Colonic mucosa (tissue), 4 donors: ENCODE data around the gene ELMOD3. TPM values are rescaled to one million over a fixed set of nuclear protein-coding genes. Genes with fewer than 3 reads are reported as not detected.

ENCODE experiments used
- DNase-seq: peaks from one replicate; pipeline ENCODE4 v3.0.0-alpha.2; 2020
- H3K27ac ChIP-seq: fragments of 200-600 bp; one replicate; pipeline ENCODE4 v1.8.0; 2021
- H3K27me3 ChIP-seq: fragments of 200-600 bp; one replicate; pipeline ENCODE4 v1.8.0; 2021
- H3K36me3 ChIP-seq: fragments of 200-600 bp; one replicate; pipeline ENCODE4 v1.8.0; 2021
- H3K4me1 ChIP-seq: fragments of 200-600 bp; one replicate; pipeline ENCODE4 v1.8.0; 2021; ENCODE audit warnings: mild to moderate bottlenecking
- H3K4me3 ChIP-seq: fragments of 200-600 bp; one replicate; pipeline ENCODE4 v1.8.0; 2021
- H3K9ac ChIP-seq, 2 donors: one replicate each; pipeline ENCODE4 v1.7.0; 2013; ENCODE audit warnings: control low read depth in 2 of 2, low read depth in 2 of 2, low read length in 2 of 2
- H3K9me3 ChIP-seq: fragments of 200-600 bp; one replicate; pipeline ENCODE4 v1.8.0; 2021
- CTCF ChIP-seq: fragments of 200-600 bp; IDR thresholded peaks from one replicate; pipeline ENCODE4 v1.8.0; 2022; ENCODE audit warnings: antibody characterized with exemption, mild to moderate bottlenecking
- intact Hi-C: fragments of 100-400 bp; cut with DNase I; formaldehyde crosslinking; loops from one replicate; pipeline ENCODE4 v1.14.1; 2022
- total RNA-seq, 2 donors: library from RNA; stranded (reverse); fragmentation: NEBNext Ultra II Directional in 1 of 2; extraction: Animal tissue kit (Norgen Biotek cat#: 25700) in 1 of 2; gene quantifications; one replicate each; pipeline ENCODE4 v1.2.1, GENCODE V29; 2021
- donor health status: healthy.
- donor health status: DM: no; HTN: no; CAD: no.
- donor health status: DM: no; HTN: no; CAD: no.

Gene ELMOD3
- total RNA-seq, 2 donors from 2014 or later = 13.4 to 19.4 TPM

DNA sequence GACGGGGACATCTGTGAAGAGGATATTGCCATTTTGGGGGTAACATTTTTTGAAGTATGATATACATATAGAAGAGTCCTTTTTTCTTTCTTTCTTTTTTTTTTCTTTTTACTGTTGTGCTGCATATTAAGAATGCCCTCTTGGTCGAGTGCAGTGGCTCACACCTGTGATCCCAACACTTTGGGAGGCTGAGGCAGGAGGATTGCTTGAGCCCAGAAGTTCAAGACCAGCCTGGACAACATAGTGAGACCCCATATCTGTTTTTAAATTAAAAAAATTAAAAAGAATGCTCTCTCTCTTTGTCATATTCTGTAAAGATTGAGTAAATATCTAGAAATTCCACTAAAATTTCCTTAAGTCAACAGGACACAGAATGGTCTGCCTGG lies 67.5 kb downstream of the ELMOD3 start:
- Histone ChIP-seq H3K27ac (peak overlapping the region; percentile 82), H3K36me3 (no peaks in the 10 kb centered on the region), H3K9me3 (no peaks in the 10 kb centered on the region), H3K27me3 (no peaks in the 10 kb centered on the region), H3K4me1 (peaks cover 22% of the 10 kb centered on the region), H3K4me3 (no peak overlapping the region), H3K9ac (peak overlapping the region in 1 of 2 donors; percentile 77)
- TF ChIP-seq CTCF = no peak
- intact Hi-C loops = no loop called here
- DNase-seq = no peak

DNA sequence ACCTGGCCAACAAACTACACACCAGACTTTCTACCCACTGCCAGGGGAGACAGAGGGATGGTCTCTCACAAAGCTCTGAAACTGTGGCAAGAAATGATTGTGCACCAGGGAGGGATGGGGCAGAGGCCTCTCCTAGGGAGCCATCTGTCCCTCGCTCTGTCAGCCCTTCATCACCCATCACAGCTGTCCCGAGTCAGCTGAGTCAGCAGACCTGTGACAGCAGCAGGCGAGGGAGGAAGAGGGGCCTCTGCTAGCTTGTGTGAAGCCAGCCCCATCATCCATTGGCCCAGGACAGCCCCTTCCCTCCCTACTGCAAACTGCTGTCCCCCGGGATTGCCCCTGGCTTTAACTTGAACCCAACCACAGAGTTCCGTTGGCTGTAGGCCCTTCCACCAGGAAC lies 69.0 kb downstream of the ELMOD3 start:
- Histone ChIP-seq H3K4me1 (peaks cover 18% of the 10 kb centered on the region), H3K27me3 (no peaks in the 10 kb centered on the region), H3K4me3 (no peak overlapping the region), H3K9me3 (no peaks in the 10 kb centered on the region), H3K9ac (no peak overlapping the region), H3K36me3 (no peaks in the 10 kb centered on the region), H3K27ac (no peak overlapping the region)
- intact Hi-C loops = no loop called here
- no peak for DNase-seq
- no peak for TF ChIP-seq CTCF

DNA sequence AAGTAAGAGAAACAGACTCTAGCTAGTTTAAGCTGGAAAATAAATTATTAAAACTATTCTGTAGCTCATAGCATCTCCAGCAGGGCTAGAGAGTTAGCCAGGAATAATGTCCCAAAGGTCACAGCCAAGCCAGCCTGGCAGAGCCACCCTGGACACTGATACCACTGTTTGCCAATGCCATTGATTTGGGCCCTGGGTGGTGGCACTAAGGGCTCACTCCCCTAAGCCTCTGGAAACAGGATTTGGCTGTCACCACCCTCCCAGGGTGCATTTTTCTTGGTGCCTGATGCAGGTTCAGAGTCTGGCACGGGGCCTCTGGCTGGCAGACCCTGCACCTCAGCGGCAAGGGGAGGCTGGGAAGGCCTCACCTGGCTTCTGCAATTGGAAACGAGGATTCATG lies 71.0 kb downstream of the ELMOD3 start:
- Histone ChIP-seq H3K4me3 (no peak overlapping the region), H3K9me3 (no peaks in the 10 kb centered on the region), H3K9ac (no peak overlapping the region), H3K4me1 (peaks cover 3% of the 10 kb centered on the region), H3K27ac (no peak overlapping the region), H3K27me3 (no peaks in the 10 kb centered on the region), H3K36me3 (no peaks in the 10 kb centered on the region)
- intact Hi-C loops = no loop called here
- TF ChIP-seq CTCF = no peak
- DNase-seq = no peak

DNA sequence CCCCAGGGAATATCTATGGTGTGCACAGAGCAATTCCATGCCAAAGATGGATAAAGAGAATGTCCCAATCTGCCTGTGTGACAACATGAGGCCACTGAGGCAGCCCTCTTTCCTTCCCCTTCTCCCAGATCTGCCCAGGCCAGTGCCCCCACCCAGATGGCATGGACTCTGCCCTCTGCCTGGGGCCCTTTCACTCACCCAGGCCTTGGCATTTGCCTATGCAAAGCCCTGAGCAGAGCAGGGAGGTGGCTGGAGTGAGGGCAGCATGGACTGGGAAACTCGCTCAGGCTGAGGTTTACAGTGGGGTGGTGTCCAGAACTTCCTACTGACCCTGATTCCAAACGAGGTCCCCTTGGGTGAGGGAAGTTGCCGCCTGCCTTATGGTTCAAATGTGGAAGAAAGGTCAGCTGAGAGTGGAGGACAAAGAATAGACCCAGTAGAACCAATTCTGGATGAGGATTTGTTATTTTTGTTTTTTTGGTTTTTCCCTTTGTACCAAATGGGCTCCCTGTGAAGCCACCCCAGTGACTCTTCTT lies 72.8 kb downstream of the ELMOD3 start:
- Histone ChIP-seq H3K4me3 (no peak overlapping the region), H3K9me3 (no peaks in the 10 kb centered on the region), H3K27ac (no peak overlapping the region), H3K9ac (no peak overlapping the region), H3K36me3 (no peaks in the 10 kb centered on the region), H3K27me3 (no peaks in the 10 kb centered on the region), H3K4me1 (no peaks in the 10 kb centered on the region)
- intact Hi-C loops = no loop called here
- TF ChIP-seq CTCF = no peak
- DNase-seq = no peak

DNA sequence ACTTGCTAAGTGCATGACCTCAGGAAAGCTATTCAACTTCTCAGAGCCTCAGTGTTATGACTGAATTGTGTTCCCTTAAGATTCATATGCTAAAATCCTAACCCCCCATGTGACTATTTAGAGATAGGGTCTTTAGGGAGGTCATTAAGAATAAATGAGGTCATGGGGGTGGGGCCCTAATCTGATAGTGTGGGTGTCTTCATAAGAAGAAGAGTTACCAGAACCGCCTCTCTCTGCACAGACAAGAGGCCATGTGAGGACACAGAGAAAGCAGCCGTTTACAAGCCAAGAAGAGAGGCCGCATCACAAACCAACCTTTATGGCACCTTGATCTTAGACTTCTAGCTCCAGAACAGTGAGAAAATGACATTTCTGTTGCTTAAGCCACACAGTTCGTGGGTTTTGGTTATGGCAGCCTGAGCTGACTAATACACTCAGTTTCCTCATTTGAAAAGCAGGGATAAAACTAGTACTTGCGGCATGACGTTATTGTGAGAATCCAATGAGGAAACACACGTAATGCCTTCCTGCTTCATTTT lies 73.8 kb downstream of the ELMOD3 start:
- no peak overlapping the region for H3K27ac ChIP-seq
- H3K27me3 ChIP-seq = no peaks in the 10 kb centered on the region
- H3K9me3 ChIP-seq = no peaks in the 10 kb centered on the region
- H3K9ac ChIP-seq = no peak overlapping the region
- peaks cover under 1% of the 10 kb centered on the region for H3K4me1 ChIP-seq
- H3K36me3 ChIP-seq = no peaks in the 10 kb centered on the region
- no peak overlapping the region for H3K4me3 ChIP-seq
- intact Hi-C loops = no loop called here
- no peak for DNase-seq
- no peak for TF ChIP-seq CTCF
